C1 segment of cervical spinal cord (tissue), 14 donors: Measurements from ENCODE around the gene SERPINA3.

Source experiments
- DNase-seq, 14 donors: peaks; one replicate each; lab custom pipeline; 2025; lab: John Stamatoyannopoulos, UW

Gene SERPINA3

DNA sequence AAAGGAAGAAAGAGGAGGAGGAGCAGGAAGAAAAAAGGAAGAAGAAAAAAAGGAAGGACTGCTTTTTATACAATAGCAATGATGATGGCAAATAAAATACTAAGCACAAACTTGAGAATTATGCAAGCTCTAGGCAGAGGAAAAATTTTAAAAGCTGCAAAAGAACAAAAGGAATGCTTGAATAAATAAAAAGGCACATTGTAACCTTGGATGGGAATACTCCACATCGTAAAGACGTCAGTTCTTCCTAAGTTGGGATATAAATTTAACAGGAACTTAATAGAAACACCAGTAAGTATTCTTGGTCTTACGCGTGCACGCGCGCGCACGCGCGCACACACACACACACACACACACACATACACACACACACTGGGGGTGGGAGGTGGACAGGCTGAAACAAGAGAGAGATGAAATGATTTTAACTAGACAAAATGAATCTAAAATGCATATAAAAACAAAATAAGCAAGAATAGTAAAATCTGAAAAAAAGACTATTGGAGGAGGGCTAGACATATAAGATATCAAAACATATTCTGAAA, 43.0 kb downstream of the SERPINA3 start:
- no peak for DNase-seq

- no peak for DNase-seq
These were observed 43.9 kb downstream of the SERPINA3 start for GRCh38 chr14:94656043-94656442.

GRCh38 chr14:94659256-94659655, 47.1 kb downstream of the SERPINA3 start:
- no peak for DNase-seq

DNA sequence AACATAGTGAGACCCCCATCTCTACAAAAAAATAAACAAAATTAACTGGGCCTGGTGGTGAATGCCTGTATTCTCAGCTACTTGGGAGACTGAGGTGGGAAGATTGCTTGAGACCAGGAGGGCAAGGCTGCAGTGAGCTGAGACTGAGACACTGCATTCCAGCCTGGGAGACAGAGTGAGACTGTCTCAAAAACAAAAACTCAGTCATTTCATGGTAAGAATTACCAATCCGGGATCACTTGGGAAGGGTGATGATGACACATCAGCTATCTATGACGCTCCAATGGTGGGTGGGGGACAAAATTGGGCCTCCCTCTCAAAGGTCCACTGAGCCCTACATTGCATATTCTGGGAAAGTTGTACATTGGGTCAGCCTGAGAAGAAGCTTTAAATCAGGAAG, 47.7 kb downstream of the SERPINA3 start:
- no peak for DNase-seq

- no peak for DNase-seq
These were observed 48.2 kb downstream of the SERPINA3 start for GRCh38 chr14:94660306-94660946.

DNA sequence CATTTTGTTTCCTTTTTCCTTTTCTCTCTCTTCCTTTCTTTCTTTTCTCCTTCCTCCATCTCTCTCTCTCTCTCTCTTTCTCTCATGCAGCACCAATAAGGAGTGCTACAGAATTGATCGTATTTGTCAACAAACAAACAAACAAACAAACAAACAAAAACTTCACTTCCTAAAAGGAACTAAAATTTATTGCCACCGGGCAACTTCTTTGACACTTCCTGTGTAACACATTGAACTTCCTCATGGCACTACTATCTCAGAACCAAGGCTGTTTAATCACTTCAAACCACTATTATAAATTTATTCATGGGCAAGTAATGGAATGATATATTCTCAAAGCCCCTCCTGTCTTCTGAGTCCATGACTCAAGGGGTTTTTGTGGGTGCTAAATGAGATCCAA, 51.3 kb downstream of the SERPINA3 start:
- DNase-seq = no peak

DNA sequence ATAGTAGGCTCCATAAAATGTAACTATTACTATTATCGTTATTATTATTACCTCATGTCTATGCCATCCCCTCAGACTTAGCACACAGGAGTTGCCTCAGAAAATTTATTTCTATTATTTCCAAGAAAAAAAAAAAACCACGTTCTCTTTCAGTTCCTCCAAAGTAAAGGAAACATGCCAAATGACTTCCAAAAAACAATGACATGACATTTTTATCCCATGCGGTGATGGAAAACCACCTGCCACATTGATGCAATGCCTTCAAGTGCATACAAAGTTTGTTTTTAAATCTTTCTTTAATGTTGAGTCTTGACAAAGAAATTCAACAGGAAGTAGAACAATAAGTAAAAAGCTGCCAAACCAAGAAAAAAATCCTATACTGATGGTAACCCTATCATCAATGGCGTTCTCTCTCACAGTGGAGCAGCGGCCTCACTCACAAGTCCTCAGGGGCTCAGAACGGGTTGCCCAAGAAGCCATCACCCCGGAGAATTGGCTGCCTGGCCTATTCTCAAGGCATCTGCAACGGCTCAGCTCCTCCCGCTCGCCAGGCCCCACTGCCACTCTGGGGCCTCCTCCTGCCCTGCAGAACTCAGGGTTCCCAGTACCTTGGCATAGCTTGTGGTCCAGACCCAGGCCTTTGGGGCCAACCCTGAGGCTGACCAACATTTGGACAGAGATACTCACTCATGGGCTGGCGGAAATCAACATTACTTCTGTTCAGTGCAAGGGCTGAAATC, 51.9 kb downstream of the SERPINA3 start:
- DNase-seq = no peak

- DNase-seq = no peak
These were observed 52.9 kb downstream of the SERPINA3 start for GRCh38 chr14:94665121-94665520.

- no peak for DNase-seq
These were observed 53.4 kb downstream of the SERPINA3 start for GRCh38 chr14:94665544-94665943.

DNA sequence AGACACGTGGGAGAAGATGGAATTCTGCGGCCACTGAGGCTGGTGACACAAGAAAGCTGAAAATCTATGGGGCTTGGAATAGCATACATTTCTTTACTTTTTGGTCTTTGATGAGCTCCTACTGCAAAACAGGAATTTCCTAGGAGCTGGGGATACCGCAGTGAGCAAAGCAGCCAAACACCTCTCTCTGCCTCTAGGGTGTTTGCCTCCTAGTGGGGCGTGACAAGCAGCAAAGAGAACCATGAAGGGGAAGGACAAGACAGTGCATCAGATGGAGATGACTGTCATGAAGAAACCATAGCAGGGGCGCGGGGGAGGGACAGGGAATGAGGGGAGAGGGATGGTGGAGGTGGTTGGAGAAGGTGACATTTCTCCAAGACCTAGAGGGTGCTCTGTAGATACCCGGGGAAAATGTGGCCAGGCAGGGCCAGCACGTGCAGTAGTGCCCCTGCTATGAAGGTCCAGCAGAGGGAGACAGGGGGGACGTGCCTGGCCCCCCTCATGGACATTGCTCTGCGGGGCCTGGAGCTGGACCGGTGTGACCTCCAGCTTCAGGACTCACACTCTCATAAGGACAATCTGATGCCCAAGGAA, 58.6 kb downstream of the SERPINA3 start:
- no peak for DNase-seq

GRCh38 chr14:94671870-94672444, 59.8 kb downstream of the SERPINA3 start:
- DNase-seq = no peak

DNA sequence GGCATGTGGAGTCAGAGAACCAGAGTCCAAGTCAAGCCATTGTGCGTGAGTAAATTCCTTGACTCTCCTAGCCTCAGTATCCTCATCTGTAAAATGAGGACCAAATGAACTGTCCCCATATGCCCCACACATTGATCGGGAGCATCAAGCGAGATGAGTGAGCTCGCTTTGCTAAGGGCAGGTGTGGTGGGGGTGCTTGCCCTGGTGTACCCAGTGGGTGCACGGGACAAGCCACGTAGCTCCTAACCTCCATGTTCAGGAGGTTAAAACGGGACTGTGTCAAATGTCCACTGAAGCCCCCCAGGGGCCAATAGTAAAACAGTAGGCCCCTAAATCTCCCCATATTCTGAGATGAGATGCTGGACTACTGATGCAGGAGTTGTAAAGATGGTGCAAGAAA, 60.9 kb downstream of the SERPINA3 start:
- DNase-seq = no peak
